HG03520 (cell line): ENCODE results near the gene RRAGB.
"Not testable (repeated sequence)": the region's sequence is repeated elsewhere in the genome, so short reads cannot be mapped to it uniquely, and the experiment has no call there.

Source experiments
- ATAC-seq: cut with Tn5 transposase; IDR thresholded peaks from one replicate; pipeline ENCODE4 v1.9.1; 2021; ENCODE audit warnings: mild to moderate bottlenecking, moderate library complexity; ENCODE audit not compliant: unreplicated experiment

RRAGB gene, protein sequence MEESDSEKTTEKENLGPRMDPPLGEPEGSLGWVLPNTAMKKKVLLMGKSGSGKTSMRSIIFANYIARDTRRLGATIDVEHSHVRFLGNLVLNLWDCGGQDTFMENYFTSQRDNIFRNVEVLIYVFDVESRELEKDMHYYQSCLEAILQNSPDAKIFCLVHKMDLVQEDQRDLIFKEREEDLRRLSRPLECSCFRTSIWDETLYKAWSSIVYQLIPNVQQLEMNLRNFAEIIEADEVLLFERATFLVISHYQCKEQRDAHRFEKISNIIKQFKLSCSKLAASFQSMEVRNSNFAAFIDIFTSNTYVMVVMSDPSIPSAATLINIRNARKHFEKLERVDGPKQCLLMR

DNA sequence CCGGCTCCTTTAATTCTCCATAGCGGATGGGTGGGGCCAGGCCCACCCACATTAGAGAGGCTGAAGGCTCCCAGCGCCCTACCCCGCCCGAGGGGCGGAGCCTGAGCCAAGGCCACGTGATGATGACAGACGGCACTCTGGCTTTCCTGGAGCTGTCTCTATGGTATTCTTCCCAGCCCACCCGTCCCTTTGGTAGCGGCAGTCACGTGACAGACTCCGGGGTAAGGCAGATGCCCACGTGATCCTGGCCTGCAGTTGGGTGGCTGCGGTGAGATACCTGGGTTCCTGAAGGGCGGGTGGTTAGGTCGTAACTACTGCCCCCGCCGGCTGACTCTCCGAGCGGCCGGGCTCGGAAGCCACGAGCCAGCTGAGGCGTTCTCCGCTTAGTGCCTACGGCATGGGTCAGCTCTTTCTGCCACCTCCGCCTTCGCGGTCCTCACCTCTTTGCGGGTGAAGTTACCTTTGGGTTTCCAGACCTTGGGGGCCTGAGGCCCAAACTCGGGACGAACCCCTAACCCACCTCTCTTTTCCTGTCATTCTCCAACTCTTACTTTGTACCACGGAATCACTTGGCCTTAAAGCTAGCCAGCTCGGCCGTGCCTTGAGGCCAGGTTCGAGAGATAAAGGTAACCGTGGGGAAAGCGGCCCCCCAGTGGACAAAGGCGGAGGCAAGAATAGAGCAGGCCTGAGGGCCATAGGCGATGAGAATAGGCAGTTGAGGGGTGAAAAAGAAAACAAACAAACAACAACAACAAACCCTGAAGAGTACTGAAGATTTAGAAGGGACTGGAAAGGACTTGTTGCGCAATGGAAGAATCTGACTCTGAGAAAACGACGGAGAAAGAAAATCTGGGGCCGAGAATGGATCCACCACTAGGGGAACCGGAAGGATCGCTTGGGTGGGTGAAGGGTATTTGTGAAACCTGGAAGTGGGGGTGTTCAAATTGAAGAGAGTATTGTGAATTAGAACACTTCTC, at the start of gene RRAGB:
Gene RRAGB, plus strand, starts transcription at position 229 of the 977 bp plus-strand sequence. Its CDS starts 579 bp downstream, at position 808.
- ATAC-seq: peak; percentile 93

GRCh38 chrX:55668084-55668483, 49.5 kb upstream of the RRAGB start:
- no peak for ATAC-seq

GRCh38 chrX:55688579-55688978, 29.0 kb upstream of the RRAGB start:
- not testable (repeated sequence) for ATAC-seq

DNA sequence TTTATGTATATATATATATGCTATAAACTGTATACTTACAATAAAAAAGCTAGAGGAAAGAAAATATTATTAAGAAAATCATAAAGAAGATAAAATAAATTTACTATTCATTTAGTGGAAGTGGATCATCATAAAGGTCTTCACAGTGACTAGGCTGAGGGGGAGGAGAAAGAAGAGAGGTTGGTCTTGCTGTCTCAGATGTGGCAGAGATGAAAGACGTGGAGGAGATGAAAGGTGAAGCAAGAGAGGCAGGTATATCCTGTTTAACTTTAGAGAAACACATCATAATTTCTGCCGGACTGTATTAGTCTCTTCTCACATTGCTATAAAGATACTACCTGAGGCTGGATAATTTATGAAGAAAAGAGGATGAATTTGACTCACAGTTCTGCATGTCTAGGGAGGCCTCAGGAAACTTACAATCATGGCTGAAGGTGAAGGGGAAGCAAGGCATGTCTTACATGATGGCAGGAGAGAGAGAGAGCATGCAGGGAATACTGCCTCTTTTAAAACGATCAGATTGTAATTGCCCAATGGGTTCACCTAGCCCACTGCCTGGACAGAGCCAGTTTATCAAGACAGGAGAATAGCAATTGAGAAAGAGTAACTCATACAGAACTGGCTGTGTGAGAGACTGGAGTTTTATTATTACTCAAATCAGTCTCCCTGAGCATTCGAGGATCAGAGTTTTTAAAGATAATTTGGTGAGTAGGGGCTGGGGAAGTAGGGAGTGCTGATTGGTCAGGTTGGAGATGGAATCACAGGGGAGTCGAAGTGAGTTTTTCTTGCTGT, 22.1 kb upstream of the RRAGB start:
- no peak for ATAC-seq

- ATAC-seq: no peak
Observed at GRCh38 chrX:55697381-55697780, 20.2 kb upstream of the RRAGB start.

- ATAC-seq: no peak
Observed at GRCh38 chrX:55702671-55703070, 14.9 kb upstream of the RRAGB start.

GRCh38 chrX:55703436-55703835, 14.1 kb upstream of the RRAGB start:
- not testable (repeated sequence) for ATAC-seq

DNA sequence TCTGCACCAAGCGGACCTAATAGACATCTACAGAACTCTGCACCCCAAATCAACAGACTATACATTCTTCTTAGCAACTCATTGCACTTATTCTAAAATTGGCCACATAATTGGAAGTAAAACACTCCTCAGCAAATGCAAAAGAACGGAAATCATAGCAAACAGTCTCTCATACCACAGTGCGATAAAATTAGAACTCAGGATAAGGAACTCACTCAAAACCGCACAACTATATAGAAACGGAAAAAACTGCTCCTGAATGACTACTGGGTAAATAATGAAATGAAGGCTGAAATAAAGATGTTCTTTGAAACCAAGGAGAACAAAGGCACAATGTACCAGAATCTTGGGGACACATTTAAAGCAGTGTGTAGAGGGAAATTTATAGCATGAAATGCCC, 12.5 kb upstream of the RRAGB start:
- not testable (repeated sequence) for ATAC-seq

DNA sequence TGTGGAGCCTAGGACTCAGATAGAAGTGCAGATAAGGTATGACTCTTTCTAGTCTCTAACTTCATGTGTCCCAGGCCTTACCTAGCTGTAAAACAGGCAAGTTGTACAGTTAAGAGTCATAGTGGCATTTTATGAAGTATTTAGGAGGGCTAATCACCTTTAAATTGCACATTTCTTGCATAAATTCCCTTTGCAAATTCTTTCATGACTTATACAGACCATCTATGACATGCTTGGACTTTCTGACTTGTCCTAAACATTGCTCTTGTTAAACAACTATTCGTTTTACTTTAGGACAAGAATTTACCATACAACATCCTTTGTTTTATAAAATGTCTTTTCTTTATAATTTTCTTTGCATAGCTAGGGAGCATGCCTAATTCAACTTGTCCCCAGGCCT, 7.8 kb upstream of the RRAGB start:
- ATAC-seq: no peak

GRCh38 chrX:55710701-55711100, 6.8 kb upstream of the RRAGB start:
- no peak for ATAC-seq

DNA sequence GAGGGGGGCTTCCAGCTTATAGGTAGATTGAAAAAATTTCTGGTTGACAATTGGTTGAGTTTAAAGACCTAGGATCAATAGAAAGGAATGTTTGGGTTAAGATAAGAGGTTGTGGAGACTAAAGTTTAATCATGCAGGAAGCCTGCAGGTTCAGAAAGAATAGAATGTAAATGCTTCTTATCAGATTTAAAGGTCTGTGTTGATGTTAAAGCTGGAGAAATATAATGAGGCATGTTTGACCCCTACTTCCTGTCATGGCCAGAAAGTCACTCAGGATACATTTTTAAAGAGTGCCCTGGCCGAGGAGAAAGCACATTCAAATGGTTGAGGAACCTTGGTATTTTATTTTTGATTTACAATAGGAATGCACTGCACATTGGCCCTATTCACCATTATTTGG, 3.9 kb upstream of the RRAGB start:
- no peak for ATAC-seq

- ATAC-seq: no peak
Observed at GRCh38 chrX:55714161-55714560, 3.4 kb upstream of the RRAGB start.

DNA sequence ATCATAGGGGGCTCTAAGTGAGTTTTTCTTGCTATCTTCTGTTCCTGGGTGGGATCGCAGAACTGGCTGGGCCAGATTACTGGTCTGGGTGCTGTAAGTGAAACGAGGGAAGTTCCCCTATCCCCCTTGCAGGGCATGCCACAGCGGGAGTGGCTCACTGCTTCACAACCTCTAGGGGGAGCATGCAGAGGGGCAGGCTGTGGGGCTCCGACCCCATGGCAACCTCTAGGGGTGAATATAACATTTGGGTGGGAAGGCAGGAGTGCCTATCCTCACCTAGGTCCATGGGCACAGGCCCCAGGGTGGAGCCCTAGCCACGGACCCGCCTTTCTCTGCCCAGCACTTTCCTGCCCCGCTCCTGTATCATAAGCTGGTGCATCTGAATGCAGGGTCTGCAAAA, 1.7 kb upstream of the RRAGB start:
- ATAC-seq: no peak

GRCh38 chrX:55716937-55717336, 612 bp upstream of the RRAGB start:
- ATAC-seq: no peak

GRCh38 chrX:55731826-55732225, 14.3 kb downstream of the RRAGB start:
- ATAC-seq: no peak

GRCh38 chrX:55738969-55739368, 21.4 kb downstream of the RRAGB start:
- ATAC-seq: no peak

DNA sequence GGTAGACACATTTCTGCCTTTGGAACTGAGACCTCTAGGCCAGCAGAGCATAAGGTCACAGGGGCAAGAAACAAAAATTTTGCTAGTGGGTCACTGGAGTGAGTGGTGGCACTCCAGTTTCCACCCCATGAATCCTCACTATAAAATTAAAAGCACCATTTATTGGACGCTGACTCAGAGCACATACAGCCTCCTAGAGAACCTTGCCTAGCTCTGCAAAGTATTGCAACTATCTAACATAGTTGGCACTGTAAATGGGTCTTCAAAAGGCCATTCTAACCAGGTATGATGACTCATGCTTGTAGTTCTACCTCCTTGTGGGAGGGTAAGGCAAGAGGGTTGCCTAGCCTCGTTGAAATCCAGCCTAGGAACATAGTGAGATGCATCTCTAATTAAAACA, 25.1 kb downstream of the RRAGB start:
- no peak for ATAC-seq

- not testable (repeated sequence) for ATAC-seq
Observed at GRCh38 chrX:55748463-55748862, 30.9 kb downstream of the RRAGB start.

- ATAC-seq: no peak
Observed at GRCh38 chrX:55750256-55750655, 32.7 kb downstream of the RRAGB start.

GRCh38 chrX:55754861-55755294, 37.3 kb downstream of the RRAGB start:
- peak; percentile 87 for ATAC-seq

DNA sequence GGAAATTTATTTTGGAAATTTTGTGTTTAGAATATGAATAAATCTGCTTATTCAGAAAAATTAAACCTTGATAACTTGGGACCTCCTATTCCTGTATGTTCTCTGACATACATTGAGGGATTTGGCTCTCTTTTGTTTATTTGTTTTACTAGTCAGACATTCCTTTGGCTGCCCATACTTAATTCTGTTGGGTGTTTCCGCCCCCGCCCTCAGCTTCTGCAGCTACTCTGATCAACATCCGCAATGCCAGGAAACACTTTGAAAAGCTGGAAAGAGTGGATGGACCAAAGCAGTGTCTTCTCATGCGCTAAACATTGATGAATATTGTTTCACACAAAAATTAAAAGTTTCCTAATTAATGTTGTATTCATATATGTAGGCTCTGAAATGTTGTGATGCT, 40.5 kb downstream of the RRAGB start:
- no peak for ATAC-seq
